Sigmoid colon (tissue), 4 donors: ENCODE results near the gene DCTPP1.

Source experiments
- CTCF ChIP-seq, 4 experiments: fragments of 450-650 bp in 3 of 4; fragments of 200-600 bp in 1 of 4; IDR thresholded peaks; one replicate each; pipeline ENCODE4 v1.5.1; 2016 to 2019; ENCODE audit warnings: antibody characterized with exemption in 4 of 4, mild to moderate bottlenecking in 3 of 4, moderate library complexity in 2 of 4
- EP300 ChIP-seq, 4 donors: sonication (generic); formaldehyde crosslinking; IDR thresholded peaks; one replicate each; pipeline ENCODE4 v1.6.1; 2017; ENCODE audit warnings: antibody characterized with exemption in 4 of 4
- POLR2A ChIP-seq, 2 donors: fragments of 450-650 bp; IDR thresholded peaks; one replicate each; pipeline ENCODE4 v1.6.1; 2016; ENCODE audit warnings: antibody characterized with exemption in 2 of 2, mild to moderate bottlenecking in 2 of 2, moderate library complexity in 2 of 2
- POLR2AphosphoS5 ChIP-seq, 4 donors: sonication (generic); formaldehyde crosslinking; IDR thresholded peaks; one replicate each; pipeline ENCODE4 v1.6.1; 2017; ENCODE audit warnings: antibody characterized with exemption in 4 of 4

GRCh38 chr16:30445149-30445407, 15.2 kb upstream of the DCTPP1 start:
- TF ChIP-seq CTCF (IDR thresholded peaks at IDR 0.05) (no peak), POLR2A (IDR thresholded peaks at IDR 0.05) (no peak), POLR2AphosphoS5 (IDR thresholded peaks at IDR 0.05) (no peak), EP300 (IDR thresholded peaks at IDR 0.05) (no peak)
